ENCODE measurements around the gene MTFR1L.

Gene MTFR1L

DNA sequence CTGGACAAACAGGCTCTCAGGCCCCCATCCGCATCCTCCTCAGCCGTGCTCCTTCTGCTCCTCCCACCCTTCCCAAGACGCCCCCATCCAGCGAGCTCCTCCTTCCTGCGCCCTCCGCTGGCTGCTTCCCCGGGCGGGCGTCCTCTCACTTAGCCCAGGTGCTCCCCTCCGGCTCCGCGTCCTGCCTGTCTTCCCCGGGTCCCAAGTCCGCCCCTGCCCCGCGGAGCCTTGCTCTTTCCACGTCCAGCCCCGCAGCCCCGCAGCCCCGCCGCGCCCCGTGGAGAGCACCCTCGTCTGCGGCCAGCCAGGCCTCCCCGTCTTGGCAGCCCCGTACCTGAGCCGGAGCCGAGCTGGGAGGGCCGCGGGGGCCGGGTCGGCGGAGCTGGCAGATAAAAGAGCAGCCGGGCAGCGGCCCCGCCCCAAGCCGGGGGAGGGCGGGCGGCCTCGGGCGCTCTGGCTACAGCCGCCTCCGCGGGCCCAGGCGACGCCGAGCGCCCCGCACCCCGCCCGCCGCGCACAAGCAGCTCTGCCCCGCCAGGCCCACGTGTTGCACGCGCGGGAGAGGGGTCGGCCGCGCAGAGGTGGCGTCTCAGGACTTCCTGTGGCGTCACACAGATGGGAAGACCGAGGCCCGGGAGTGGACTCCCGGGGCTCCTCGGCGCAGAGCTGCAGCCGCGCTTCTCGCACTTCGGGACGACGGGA is 55.6 kb downstream of the MTFR1L start, which contains the start of gene PAQR7:
PAQR7 (minus strand) TSS at position 555 of the 702 bp plus-strand sequence. CDS start 11,869 bp downstream, outside the sequence.
- DNase-seq, result peak; percentile 85
- Histone ChIP-seq H3K4me3 (ENCODE audit: low read depth, low read length) (peak within 1 kb of the TSS; percentile 56), H3K9me3 (ENCODE audit: severe bottlenecking) (no peaks in the 10 kb centered on the region), H3K27ac (peak within 1 kb of the TSS; percentile 61), H3K36me3 (peaks cover 4% of the 10 kb centered on the region; the same call in 1 of the 2 replicates), H3K27me3 (ENCODE audit: insufficient read depth, low read depth, severe bottlenecking) (no peaks in the 10 kb centered on the region)
- 0 out of 2 replicates have a peak, but pooled peaks have one; percentile 5 for TF ChIP-seq CTCF (IDR thresholded peaks at IDR 0.05; ENCODE audit: low read depth, low read length)

DNA sequence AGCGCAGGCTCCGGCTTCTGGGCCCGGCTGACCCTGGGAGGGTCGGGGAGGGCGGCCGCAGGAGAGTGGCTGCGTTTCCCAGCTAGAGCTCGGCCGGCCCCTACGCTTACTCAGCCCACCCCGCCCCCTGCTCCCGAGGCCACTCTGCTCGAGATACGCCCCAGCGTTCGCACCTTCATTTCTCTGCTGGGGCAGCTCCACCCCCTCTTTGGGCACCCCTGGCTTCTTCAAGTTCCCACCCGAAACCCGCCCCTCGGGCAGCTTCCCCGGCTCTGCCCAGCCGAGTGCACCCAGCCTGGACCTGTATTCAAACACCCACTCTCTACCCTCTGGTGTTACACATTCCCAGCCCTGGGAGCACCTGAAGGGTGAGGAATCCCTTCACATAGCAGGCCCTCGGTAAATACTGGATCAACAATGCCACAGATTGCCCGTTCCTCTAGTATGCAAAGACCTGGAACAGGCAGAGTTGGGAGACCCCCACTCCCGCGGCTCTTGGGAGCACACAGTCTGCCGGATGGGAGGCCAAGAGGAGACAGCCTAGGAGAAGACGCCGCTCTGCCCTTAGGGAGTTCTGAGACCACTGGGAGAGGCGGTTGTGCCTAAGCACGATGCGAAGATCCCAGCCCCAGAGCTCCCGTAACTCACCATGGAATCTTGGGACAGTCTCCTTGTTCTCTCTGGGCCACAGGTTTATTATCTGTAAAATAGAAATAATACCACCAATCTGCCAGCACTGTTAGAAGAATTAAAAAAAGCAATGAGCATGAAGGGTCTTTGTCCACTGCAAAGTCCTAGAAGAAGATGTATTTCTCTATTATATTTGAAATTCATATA is 56.3 kb downstream of the MTFR1L start:
- H3K4me3 ChIP-seq (ENCODE audit: low read depth, low read length), result peak overlapping the region; percentile 56
- H3K9me3 ChIP-seq (ENCODE audit: severe bottlenecking), result no peaks in the 10 kb centered on the region
- DNase-seq, result no peak
- H3K27me3 ChIP-seq (ENCODE audit: insufficient read depth, low read depth, severe bottlenecking), result no peaks in the 10 kb centered on the region
- peak overlapping the region; percentile 61 for H3K27ac ChIP-seq
- TF ChIP-seq CTCF (IDR thresholded peaks at IDR 0.05; ENCODE audit: low read depth, low read length), result no peak
- H3K36me3 ChIP-seq, result no peaks in the 10 kb centered on the region

- Histone ChIP-seq H3K27ac (no peak overlapping the region), H3K27me3 (ENCODE audit: insufficient read depth, low read depth, severe bottlenecking) (no peaks in the 10 kb centered on the region), H3K9me3 (ENCODE audit: severe bottlenecking) (no peaks in the 10 kb centered on the region), H3K4me3 (ENCODE audit: low read depth, low read length) (no peak overlapping the region), H3K36me3 (no peaks in the 10 kb centered on the region)
- TF ChIP-seq CTCF (IDR thresholded peaks at IDR 0.05; ENCODE audit: low read depth, low read length), result no peak
- no peak for DNase-seq
Measured at GRCh38 chr1:25876693-25877077, 56.9 kb downstream of the MTFR1L start.

GRCh38 chr1:25877155-25877554 is 57.4 kb downstream of the MTFR1L start:
- DNase-seq, result no peak
- no peak overlapping the region for H3K27ac ChIP-seq
- no peaks in the 10 kb centered on the region for H3K36me3 ChIP-seq
- no peak overlapping the region for H3K4me3 ChIP-seq (ENCODE audit: low read depth, low read length)
- no peaks in the 10 kb centered on the region for H3K27me3 ChIP-seq (ENCODE audit: insufficient read depth, low read depth, severe bottlenecking)
- TF ChIP-seq CTCF (IDR thresholded peaks at IDR 0.05; ENCODE audit: low read depth, low read length), result no peak
- no peaks in the 10 kb centered on the region for H3K9me3 ChIP-seq (ENCODE audit: severe bottlenecking)

DNA sequence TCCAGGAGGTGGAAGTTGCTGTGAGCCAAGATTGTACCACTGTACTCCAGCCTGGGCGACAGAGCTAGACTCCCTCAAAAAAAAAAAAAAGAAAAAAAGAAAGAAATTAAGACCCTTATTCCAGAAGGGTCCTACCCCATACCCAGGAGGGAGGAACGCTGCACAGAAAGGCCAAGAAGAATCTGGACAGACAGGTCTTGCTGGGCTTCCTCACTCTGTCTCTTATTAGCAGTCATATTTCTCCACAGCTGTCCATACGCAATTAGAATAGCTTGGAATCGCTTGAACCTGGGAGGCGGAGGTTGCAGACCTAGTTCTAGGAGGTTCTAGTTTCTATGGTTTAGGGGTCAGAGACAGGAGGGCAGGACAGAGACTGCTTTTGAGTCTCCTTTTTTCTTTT is 58.9 kb downstream of the MTFR1L start:
- H3K9me3 ChIP-seq (ENCODE audit: severe bottlenecking), result no peaks in the 10 kb centered on the region
- no peaks in the 10 kb centered on the region for H3K36me3 ChIP-seq
- H3K4me3 ChIP-seq (ENCODE audit: low read depth, low read length), result no peak overlapping the region
- H3K27ac ChIP-seq, result no peak overlapping the region
- no peaks in the 10 kb centered on the region for H3K27me3 ChIP-seq (ENCODE audit: insufficient read depth, low read depth, severe bottlenecking)
- TF ChIP-seq CTCF (IDR thresholded peaks at IDR 0.05; ENCODE audit: low read depth, low read length), result no peak
- DNase-seq, result no peak
